ENCODE measurements around the gene SLC13A2.

Gene SLC13A2

DNA sequence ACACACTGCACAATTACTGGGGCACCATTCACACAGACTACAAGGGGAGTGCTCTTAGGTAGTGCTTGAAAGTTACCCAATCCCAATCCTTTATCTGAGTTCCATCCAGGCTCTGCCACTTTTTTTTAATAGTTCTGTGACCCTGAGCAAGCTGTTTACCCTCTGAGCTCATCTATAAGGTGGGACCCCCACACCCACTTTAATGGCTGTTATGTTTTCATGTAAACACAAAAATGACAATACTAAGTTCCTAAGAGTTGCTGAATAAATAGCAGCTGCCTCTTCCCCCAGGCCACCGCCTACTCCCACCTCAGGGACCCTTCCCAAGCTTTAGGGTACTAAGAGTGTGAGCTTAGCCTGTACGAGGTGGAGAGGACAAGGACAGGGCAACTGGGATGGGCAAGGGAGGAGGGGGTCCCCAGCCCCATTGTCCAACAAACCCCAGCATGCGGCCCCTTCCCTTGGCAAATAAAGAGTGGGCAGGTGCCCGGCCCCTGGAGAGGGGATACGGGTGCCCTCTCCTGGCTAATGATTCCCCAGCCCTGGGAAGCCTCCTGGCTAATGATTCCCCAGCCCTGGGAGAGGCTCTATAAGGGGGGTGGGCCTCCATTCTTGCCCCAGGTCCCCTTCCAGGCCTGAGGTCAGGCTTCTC, 14.6 kb downstream of the SLC13A2 start:
- no peak for TF ChIP-seq YY1 (IDR thresholded peaks at IDR 0.05; ENCODE audit: low read depth)
- TF ChIP-seq RAD21 (IDR thresholded peaks at IDR 0.05; ENCODE audit: low read depth) = no peak
- TF ChIP-seq MAX (IDR thresholded peaks at IDR 0.05) = no peak
- no peak for TF ChIP-seq ZBTB7A (IDR thresholded peaks at IDR 0.05; ENCODE audit: low read depth)

GRCh38 chr17:28488533-28489276, 15.3 kb downstream of the SLC13A2 start:
- TF ChIP-seq ZBTB7A (IDR thresholded peaks at IDR 0.05; ENCODE audit: low read depth) (no peak), TAF1 (IDR thresholded peaks at IDR 0.05; ENCODE audit: low read depth) (no peak), EGR1 (IDR thresholded peaks at IDR 0.05) (no peak), FOXM1 (IDR thresholded peaks at IDR 0.05; ENCODE audit: borderline replicate concordance, low read depth) (no peak)

GRCh38 chr17:28491286-28491685, 17.8 kb downstream of the SLC13A2 start:
- TF ChIP-seq REST (IDR thresholded peaks at IDR 0.05; ENCODE audit: low read depth) (no peak), CREB1 (IDR thresholded peaks at IDR 0.05; ENCODE audit: low read depth) (no peak), YY1 (IDR thresholded peaks at IDR 0.05; ENCODE audit: low read depth) (no peak), FOXM1 (IDR thresholded peaks at IDR 0.05; ENCODE audit: borderline replicate concordance, low read depth) (no peak), MAX (IDR thresholded peaks at IDR 0.05) (no peak), TEAD4 (IDR thresholded peaks at IDR 0.05) (no peak), NFIC (IDR thresholded peaks at IDR 0.05) (no peak), ZBTB7A (IDR thresholded peaks at IDR 0.05; ENCODE audit: low read depth) (no peak)

DNA sequence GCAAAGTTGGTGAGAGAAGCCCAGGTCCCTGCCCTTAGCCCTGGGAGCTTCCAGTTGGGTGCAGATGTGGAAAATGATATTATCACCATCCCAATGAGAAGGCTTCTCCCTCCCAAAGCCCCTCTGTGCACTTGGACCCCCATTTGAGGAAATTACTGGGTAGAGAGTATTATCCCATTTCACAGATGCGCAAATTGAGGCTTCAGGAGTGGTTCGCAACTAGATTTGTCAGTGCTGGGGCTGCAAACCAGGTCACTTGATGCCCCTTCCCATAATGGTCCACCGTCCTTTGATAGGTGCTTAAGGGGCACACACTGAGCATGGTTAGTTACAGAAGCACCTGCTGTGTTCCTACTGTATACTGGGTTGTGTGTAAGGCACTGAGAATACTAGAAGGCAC, 18.4 kb downstream of the SLC13A2 start:
- TF ChIP-seq TEAD4 (IDR thresholded peaks at IDR 0.05) = no peak
- TF ChIP-seq MAX (IDR thresholded peaks at IDR 0.05) = no peak
- TF ChIP-seq FOXM1 (IDR thresholded peaks at IDR 0.05; ENCODE audit: borderline replicate concordance, low read depth) = no peak
- TF ChIP-seq NFIC (IDR thresholded peaks at IDR 0.05) = no peak
- TF ChIP-seq RAD21 (IDR thresholded peaks at IDR 0.05; ENCODE audit: low read depth) = no peak
- TF ChIP-seq EGR1 (IDR thresholded peaks at IDR 0.05) = no peak
- TF ChIP-seq YY1 (IDR thresholded peaks at IDR 0.05; ENCODE audit: low read depth) = no peak
- TF ChIP-seq ZBTB7A (IDR thresholded peaks at IDR 0.05; ENCODE audit: low read depth) = no peak
- TF ChIP-seq CREB1 (IDR thresholded peaks at IDR 0.05; ENCODE audit: low read depth) = no peak
- TF ChIP-seq, protein P1, sequence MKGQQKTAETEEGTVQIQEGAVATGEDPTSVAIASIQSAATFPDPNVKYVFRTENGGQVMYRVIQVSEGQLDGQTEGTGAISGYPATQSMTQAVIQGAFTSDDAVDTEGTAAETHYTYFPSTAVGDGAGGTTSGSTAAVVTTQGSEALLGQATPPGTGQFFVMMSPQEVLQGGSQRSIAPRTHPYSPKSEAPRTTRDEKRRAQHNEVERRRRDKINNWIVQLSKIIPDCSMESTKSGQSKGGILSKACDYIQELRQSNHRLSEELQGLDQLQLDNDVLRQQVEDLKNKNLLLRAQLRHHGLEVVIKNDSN (IDR thresholded peaks at IDR 0.05) = no peak
- no peak for TF ChIP-seq TCF12 (IDR thresholded peaks at IDR 0.05; ENCODE audit: low read depth)
- TF ChIP-seq CEBPB (IDR thresholded peaks at IDR 0.05) = no peak
- TF ChIP-seq TAF1 (IDR thresholded peaks at IDR 0.05; ENCODE audit: low read depth) = no peak
- TF ChIP-seq REST (IDR thresholded peaks at IDR 0.05; ENCODE audit: low read depth) = no peak
- TF ChIP-seq EP300 (IDR thresholded peaks at IDR 0.05; ENCODE audit: borderline replicate concordance) = no peak

DNA sequence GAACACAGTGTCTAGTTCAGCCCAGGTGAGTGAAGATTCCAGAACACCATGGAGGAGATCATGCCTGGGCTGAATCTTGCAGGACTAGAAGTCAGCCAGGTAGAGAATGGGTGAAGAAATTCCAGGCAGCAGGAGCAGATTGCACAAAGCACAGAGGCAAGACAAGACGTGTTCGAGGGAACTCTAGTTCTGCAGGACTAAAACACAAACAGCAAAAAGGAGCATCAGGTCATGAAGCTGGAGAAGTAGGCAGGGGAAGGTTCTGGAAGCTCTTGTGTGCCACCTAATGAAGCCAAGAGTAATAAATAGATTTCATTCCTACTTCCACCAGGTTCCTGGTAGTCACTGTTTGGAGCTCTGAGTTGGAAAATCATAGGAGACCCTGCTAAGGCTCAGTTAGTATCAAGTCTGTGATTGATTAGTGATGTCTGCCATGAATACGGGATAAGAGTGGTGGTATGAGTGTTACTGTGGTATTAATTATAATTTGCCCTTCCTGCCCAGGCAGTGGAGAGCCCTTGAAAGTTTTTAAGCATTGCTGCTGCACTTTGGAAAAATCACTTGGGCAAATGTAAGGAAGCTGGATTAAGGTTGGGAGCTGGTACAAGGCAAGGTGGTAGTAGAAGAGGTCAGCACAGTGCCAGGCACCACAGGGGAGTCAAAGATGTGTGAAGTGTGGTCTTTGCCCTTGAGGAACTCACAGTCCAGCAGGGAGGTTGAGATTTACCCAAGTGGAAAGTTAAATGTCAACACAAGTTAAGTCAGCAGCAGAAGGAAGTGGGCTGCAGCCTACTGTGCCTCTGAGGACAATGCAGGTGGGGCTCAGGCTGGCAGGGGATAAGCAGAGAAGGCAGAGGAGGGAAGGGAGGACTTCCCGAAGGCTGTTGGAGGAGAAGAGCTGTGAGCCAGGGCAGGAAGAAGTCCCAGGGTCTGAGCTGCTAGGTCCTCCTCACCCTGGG, 19.2 kb downstream of the SLC13A2 start:
- no peak for TF ChIP-seq EGR1 (IDR thresholded peaks at IDR 0.05)
- no peak for TF ChIP-seq TAF1 (IDR thresholded peaks at IDR 0.05; ENCODE audit: low read depth)
- no peak for TF ChIP-seq FOXM1 (IDR thresholded peaks at IDR 0.05; ENCODE audit: borderline replicate concordance, low read depth)
- no peak for TF ChIP-seq CREB1 (IDR thresholded peaks at IDR 0.05; ENCODE audit: low read depth)
- TF ChIP-seq RAD21 (IDR thresholded peaks at IDR 0.05; ENCODE audit: low read depth) = no peak
- TF ChIP-seq YY1 (IDR thresholded peaks at IDR 0.05; ENCODE audit: low read depth) = no peak
- TF ChIP-seq MAX (IDR thresholded peaks at IDR 0.05) = no peak
- TF ChIP-seq ZBTB7A (IDR thresholded peaks at IDR 0.05; ENCODE audit: low read depth) = no peak
- TF ChIP-seq, protein P1 (IDR thresholded peaks at IDR 0.05) = no peak
- TF ChIP-seq REST (IDR thresholded peaks at IDR 0.05; ENCODE audit: low read depth) = no peak
- TF ChIP-seq NFIC (IDR thresholded peaks at IDR 0.05) = no peak
